ENCODE measurements around the gene PPRC1.

The PPRC1 gene

GRCh38 chr10:102148275-102148674, 15.4 kb downstream of the PPRC1 start:
- H3K27me3 ChIP-seq (ENCODE audit: low read depth): no peaks in the 10 kb centered on the region
- H3K4me3 ChIP-seq: no peak overlapping the region
- H3K4me1 ChIP-seq: peaks cover 10% of the 10 kb centered on the region
- H3K36me3 ChIP-seq (replicated peaks): peaks cover 77% of the 10 kb centered on the region
- H3K9me3 ChIP-seq: no peaks in the 10 kb centered on the region
- no peak for DNase-seq (ENCODE audit: low spot score in 2 of 2)
- in situ Hi-C loops (cut with MboI; ENCODE audit: low sequenced_read_pairs): no loop called here

DNA sequence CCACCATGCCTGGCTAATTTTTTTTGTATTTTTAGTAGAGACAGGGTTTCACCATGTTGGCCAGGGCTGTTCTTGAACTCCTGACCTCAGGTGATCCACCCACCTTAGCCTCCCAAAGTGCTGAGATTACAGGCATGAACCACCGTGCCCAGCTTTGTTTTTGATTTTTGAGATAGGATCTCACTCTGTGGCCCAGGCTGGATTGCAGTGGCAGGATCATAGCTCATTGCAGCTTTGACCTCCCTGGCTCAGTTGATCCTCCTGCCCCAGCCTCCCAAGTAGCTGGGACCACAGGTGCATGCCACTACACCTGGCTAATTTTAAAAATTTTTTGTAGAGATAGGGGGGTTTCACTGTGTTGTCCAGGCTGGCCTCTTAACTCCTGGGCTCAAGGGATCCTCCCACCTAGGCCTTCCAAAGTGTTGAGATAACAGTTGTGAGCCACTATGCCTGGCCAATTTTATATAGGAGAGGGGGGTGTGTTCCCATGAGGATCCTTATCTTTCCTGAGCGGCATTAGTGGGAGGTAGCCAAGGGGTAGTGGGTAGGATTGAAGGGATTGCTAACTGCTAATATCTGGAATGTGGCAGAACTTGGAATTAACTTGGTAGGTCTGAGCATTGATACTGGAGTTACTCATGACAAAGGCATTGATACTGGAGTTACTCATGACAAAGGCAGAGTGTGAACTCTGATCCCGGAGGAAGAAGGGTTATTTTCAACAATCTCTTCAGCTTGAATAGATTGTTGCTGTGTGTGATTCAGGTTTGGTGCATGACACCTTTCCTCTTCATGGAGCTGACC, 18.3 kb downstream of the PPRC1 start:
- H3K27me3 ChIP-seq (ENCODE audit: low read depth): no peaks in the 10 kb centered on the region
- H3K4me1 ChIP-seq: peaks cover 14% of the 10 kb centered on the region
- peaks cover 75% of the 10 kb centered on the region for H3K36me3 ChIP-seq (replicated peaks)
- in situ Hi-C loops (cut with MboI; ENCODE audit: low sequenced_read_pairs): no loop called here
- peak in 1 of 2 experiments; percentile 32 for DNase-seq (ENCODE audit: low spot score in 2 of 2)
- peak overlapping the region; percentile 97 for H3K4me3 ChIP-seq
- H3K9me3 ChIP-seq: no peaks in the 10 kb centered on the region

- H3K9me3 ChIP-seq: no peaks in the 10 kb centered on the region
- DNase-seq (ENCODE audit: low spot score in 2 of 2): peak; percentile 98 to 99
- peaks cover 14% of the 10 kb centered on the region for H3K4me1 ChIP-seq
- in situ Hi-C loops (cut with MboI; ENCODE audit: low sequenced_read_pairs): no loop called here
- H3K36me3 ChIP-seq (replicated peaks): peaks cover 75% of the 10 kb centered on the region
- no peaks in the 10 kb centered on the region for H3K27me3 ChIP-seq (ENCODE audit: low read depth)
- H3K4me3 ChIP-seq: peak within 1 kb of the TSS; percentile 97
Observed at GRCh38 chr10:102151774-102152544, 19.1 kb downstream of the PPRC1 start, which contains the start of gene NOLC1. Gene NOLC1 (plus strand): TSS chr10:102152389. CDS start chr10:102152411, 22 bp downstream.

DNA sequence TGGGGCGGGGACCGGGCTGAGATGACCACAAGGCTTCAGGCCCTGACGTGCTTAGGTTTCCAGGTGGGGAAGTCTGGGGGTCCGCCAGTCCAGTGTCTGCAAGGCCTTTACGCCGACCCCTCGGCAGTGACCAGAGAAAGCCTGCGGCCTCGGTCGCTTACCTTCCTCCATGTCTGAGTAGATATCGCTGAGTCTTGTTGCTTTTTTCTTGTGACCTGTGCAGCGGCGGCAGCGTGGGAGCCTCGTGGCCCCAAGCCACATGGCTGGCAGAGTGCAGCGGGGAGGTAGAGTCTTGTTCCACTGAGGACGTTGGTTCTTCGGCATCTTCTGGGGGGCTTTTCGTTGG, 19.7 kb downstream of the PPRC1 start:
- H3K4me3 ChIP-seq: peak overlapping the region; percentile 97
- peak in 1 of 2 experiments; percentile 43 for DNase-seq (ENCODE audit: low spot score in 2 of 2)
- peaks cover 75% of the 10 kb centered on the region for H3K36me3 ChIP-seq (replicated peaks)
- no peaks in the 10 kb centered on the region for H3K9me3 ChIP-seq
- peaks cover 14% of the 10 kb centered on the region for H3K4me1 ChIP-seq
- no peaks in the 10 kb centered on the region for H3K27me3 ChIP-seq (ENCODE audit: low read depth)
- in situ Hi-C loops (cut with MboI; ENCODE audit: low sequenced_read_pairs): no loop called here

GRCh38 chr10:102153093-102153620, 20.3 kb downstream of the PPRC1 start:
- in situ Hi-C loops (cut with MboI; ENCODE audit: low sequenced_read_pairs): no loop called here
- H3K36me3 ChIP-seq (replicated peaks): peaks cover 75% of the 10 kb centered on the region

GRCh38 chr10:102154466-102155116, 21.8 kb downstream of the PPRC1 start:
- Histone ChIP-seq H3K9me3 (no peaks in the 10 kb centered on the region), H3K27me3 (ENCODE audit: low read depth) (no peaks in the 10 kb centered on the region), H3K4me3 (peak overlapping the region; percentile 3; the same call in 1 of the 2 replicates), H3K36me3 (replicated peaks) (peaks cover 77% of the 10 kb centered on the region), H3K4me1 (peaks cover 14% of the 10 kb centered on the region)
- DNase-seq (ENCODE audit: low spot score in 2 of 2): no peak
- in situ Hi-C loops (cut with MboI; ENCODE audit: low sequenced_read_pairs): no loop called here

More at GRCh38 chr10:102153093-102153620, 20.3 kb downstream of the PPRC1 start:
- H3K27me3 ChIP-seq (ENCODE audit: low read depth): no peaks in the 10 kb centered on the region
- peak overlapping the region; percentile 97 for H3K4me3 ChIP-seq
- H3K4me1 ChIP-seq: peaks cover 14% of the 10 kb centered on the region
- DNase-seq (ENCODE audit: low spot score in 2 of 2): peak in 1 of 2 experiments; percentile 23
- no peaks in the 10 kb centered on the region for H3K9me3 ChIP-seq

DNA sequence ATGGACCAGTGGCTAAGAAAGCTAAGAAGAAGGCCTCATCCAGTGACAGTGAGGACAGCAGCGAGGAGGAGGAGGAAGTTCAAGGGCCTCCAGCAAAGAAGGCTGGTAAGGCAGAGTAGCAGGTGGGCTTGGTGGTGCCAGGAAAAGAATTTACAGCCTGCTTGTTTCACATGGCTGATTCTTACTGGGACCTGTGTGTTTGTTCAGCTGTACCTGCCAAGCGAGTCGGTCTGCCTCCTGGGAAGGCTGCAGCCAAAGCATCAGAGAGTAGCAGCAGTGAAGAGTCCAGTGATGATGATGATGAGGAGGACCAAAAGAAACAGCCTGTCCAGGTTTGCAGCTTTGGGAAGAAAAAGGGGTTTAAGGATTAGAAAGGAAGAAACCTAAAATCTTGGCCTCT, 24.4 kb downstream of the PPRC1 start:
- DNase-seq (ENCODE audit: low spot score in 2 of 2): no peak
- no peaks in the 10 kb centered on the region for H3K27me3 ChIP-seq (ENCODE audit: low read depth)
- in situ Hi-C loops (cut with MboI; ENCODE audit: low sequenced_read_pairs): no loop called here
- no peak overlapping the region for H3K4me3 ChIP-seq
- peaks cover 87% of the 10 kb centered on the region for H3K36me3 ChIP-seq (replicated peaks)
- H3K9me3 ChIP-seq: no peaks in the 10 kb centered on the region
- peaks cover 5% of the 10 kb centered on the region; the same call in 1 of the 2 replicates for H3K4me1 ChIP-seq

- H3K9me3 ChIP-seq: no peaks in the 10 kb centered on the region
- no peaks in the 10 kb centered on the region for H3K27me3 ChIP-seq (ENCODE audit: low read depth)
- DNase-seq (ENCODE audit: low spot score in 2 of 2): no peak
- in situ Hi-C loops (cut with MboI; ENCODE audit: low sequenced_read_pairs): no loop called here
- no peak overlapping the region for H3K4me3 ChIP-seq
- H3K36me3 ChIP-seq (replicated peaks): peaks cover 96% of the 10 kb centered on the region
- peaks cover 23% of the 10 kb centered on the region for H3K4me1 ChIP-seq
Observed at GRCh38 chr10:102159051-102159597, 26.3 kb downstream of the PPRC1 start.

DNA sequence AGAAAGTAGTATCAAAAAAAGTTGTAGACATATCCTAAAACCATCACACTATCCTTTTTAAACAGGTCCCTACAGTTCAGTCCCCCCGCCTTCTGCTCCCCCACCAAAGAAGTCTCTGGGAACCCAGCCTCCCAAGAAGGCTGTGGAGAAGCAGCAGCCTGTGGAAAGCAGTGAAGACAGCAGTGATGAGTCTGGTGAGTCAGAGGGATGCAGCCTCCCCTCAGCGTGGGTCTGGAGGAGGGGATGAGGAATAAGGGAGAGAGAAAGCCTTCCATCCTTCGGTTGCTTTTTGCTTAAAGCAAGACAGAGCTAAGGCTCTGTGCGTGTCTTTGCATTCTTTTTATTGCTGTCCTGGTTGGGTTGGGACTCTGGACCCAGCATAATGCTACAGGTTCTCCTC, 27.0 kb downstream of the PPRC1 start:
- Histone ChIP-seq H3K4me3 (no peak overlapping the region), H3K4me1 (peaks cover 23% of the 10 kb centered on the region), H3K36me3 (replicated peaks) (peaks cover 90% of the 10 kb centered on the region), H3K27me3 (ENCODE audit: low read depth) (no peaks in the 10 kb centered on the region), H3K9me3 (no peaks in the 10 kb centered on the region)
- DNase-seq (ENCODE audit: low spot score in 2 of 2): no peak
- in situ Hi-C loops (cut with MboI; ENCODE audit: low sequenced_read_pairs): loop anchor here (10.0 kb wide), 1 partner anchor 195 kb away; no protein-coding TSS in a partner anchor

- H3K4me3 ChIP-seq: no peak overlapping the region
Observed at GRCh38 chr10:102163342-102163989, 30.6 kb downstream of the PPRC1 start.

DNA sequence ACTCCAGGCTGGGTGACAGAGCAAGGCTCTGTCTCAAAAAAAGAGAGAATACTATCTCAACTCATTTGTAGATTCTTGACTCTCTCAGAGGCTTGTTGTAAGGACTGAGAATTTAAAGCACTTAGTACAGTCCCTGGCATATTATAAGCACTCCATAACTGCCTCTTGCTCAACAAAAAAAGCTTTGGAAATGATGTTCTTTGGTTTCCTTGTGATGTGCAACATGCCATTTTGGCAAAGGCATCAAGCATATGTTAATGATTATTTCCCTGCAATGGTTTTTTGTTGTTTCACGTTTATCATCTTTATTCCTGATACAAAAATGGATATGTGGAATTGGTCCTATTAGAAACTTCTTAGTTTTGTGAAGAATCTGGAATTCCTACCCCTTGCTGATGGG, 35.0 kb downstream of the PPRC1 start:
- DNase-seq (ENCODE audit: low spot score in 2 of 2): no peak
- Histone ChIP-seq H3K4me3 (no peak overlapping the region), H3K4me1 (peaks cover 19% of the 10 kb centered on the region), H3K27me3 (ENCODE audit: low read depth) (no peaks in the 10 kb centered on the region), H3K9me3 (no peaks in the 10 kb centered on the region), H3K36me3 (replicated peaks) (peaks cover 11% of the 10 kb centered on the region)
- in situ Hi-C loops (cut with MboI; ENCODE audit: low sequenced_read_pairs): loop anchor here (10.0 kb wide), 1 partner anchor 187 kb away; no protein-coding TSS in a partner anchor

More at GRCh38 chr10:102163342-102163989, 30.6 kb downstream of the PPRC1 start:
- in situ Hi-C loops (cut with MboI; ENCODE audit: low sequenced_read_pairs): loop anchor here (10.0 kb wide), 1 partner anchor 191 kb away; no protein-coding TSS in a partner anchor
- Histone ChIP-seq H3K4me1 (peaks cover 23% of the 10 kb centered on the region), H3K9me3 (no peaks in the 10 kb centered on the region), H3K36me3 (replicated peaks) (peaks cover 55% of the 10 kb centered on the region), H3K27me3 (ENCODE audit: low read depth) (no peaks in the 10 kb centered on the region)
- no peak for DNase-seq (ENCODE audit: low spot score in 2 of 2)

DNA sequence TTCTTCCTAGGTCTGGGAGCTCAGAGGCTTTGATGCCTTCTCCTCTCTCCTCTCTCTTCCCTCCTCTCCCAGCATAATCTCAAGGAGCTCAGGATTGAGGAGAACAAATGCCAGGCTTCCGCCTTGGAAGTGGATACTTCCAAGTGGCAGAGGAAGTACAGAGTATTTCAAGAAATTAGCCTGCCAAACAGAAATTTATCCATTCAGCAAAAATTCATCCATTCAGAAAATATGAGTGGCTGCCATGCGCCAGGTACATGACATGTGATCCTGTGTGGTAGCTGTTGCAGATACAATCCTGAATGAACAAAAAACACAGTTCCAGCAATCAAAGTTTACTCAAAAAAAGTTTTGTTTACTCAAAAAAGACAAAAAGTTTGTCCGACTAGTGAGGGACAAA, 37.8 kb downstream of the PPRC1 start:
- Histone ChIP-seq H3K9me3 (no peaks in the 10 kb centered on the region), H3K27me3 (ENCODE audit: low read depth) (no peaks in the 10 kb centered on the region), H3K4me1 (peaks cover 2% of the 10 kb centered on the region; the same call in 1 of the 2 replicates), H3K36me3 (replicated peaks) (no peaks in the 10 kb centered on the region), H3K4me3 (no peak overlapping the region)
- in situ Hi-C loops (cut with MboI; ENCODE audit: low sequenced_read_pairs): no loop called here
- DNase-seq (ENCODE audit: low spot score in 2 of 2): no peak

DNA sequence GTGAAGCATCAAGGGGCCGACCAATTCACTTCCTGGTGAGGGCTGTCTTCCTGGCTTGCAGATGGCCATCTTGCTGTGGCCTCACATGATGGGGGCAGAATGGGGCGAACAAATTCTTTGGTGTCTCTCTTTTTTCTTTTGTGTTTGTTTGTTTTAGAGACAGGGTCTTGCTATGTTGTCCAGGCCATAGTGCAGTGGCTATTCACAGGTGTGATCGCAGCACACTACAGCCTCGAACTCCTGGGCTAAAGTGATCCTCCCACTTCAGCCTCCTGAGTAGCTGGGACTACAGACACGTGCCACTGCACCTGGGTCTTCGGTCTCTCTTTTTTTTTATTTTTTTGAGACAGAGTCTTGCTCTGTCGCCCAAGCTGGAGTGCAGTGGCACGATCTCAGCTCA, 39.4 kb downstream of the PPRC1 start:
- in situ Hi-C loops (cut with MboI; ENCODE audit: low sequenced_read_pairs): no loop called here
- DNase-seq (ENCODE audit: low spot score in 2 of 2): no peak
- H3K9me3 ChIP-seq: no peaks in the 10 kb centered on the region

More for the DNA sequence above, 39.4 kb downstream of the PPRC1 start:
- Histone ChIP-seq H3K36me3 (replicated peaks) (no peaks in the 10 kb centered on the region), H3K4me1 (peaks cover 2% of the 10 kb centered on the region; the same call in 1 of the 2 replicates), H3K27me3 (ENCODE audit: low read depth) (no peaks in the 10 kb centered on the region), H3K4me3 (no peak overlapping the region)

Data from HAP-1 (cell line).